ENCODE measurements around the gene ZFYVE27.

GRCh38 chr10:97801422-97801821 lies 64.5 kb downstream of the ZFYVE27 start:
- TF ChIP-seq, protein P1, sequence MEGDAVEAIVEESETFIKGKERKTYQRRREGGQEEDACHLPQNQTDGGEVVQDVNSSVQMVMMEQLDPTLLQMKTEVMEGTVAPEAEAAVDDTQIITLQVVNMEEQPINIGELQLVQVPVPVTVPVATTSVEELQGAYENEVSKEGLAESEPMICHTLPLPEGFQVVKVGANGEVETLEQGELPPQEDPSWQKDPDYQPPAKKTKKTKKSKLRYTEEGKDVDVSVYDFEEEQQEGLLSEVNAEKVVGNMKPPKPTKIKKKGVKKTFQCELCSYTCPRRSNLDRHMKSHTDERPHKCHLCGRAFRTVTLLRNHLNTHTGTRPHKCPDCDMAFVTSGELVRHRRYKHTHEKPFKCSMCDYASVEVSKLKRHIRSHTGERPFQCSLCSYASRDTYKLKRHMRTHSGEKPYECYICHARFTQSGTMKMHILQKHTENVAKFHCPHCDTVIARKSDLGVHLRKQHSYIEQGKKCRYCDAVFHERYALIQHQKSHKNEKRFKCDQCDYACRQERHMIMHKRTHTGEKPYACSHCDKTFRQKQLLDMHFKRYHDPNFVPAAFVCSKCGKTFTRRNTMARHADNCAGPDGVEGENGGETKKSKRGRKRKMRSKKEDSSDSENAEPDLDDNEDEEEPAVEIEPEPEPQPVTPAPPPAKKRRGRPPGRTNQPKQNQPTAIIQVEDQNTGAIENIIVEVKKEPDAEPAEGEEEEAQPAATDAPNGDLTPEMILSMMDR (conservative IDR thresholded peaks at IDR 0.05; ENCODE audit: low read depth, low read length): no peak
- TF ChIP-seq EZH2 (IDR thresholded peaks at IDR 0.05; ENCODE audit: borderline replicate concordance, low read depth, low read length, poor library complexity, severe bottlenecking): no peak

Data from A673 (cell line).